Endometrial microvascular endothelial cells (primary cell): ENCODE data around the gene COL24A1. TPM values are rescaled to one million over a fixed set of nuclear protein-coding genes. Genes with fewer than 3 reads are reported as not detected.
"Not testable (repeated sequence)": the region's sequence is repeated elsewhere in the genome, so short reads cannot be mapped to it uniquely, and the experiment has no call there.

ENCODE experiments used
- in situ Hi-C: cut with HindIII; loops from 2 replicates; pipeline ENCODE4 v1.10.0; 2017; ENCODE audit warnings: low sequenced_read_pairs, low pct_unique_long_range_greater_than_20kb; ENCODE audit errors: inconsistent ontology term
- total RNA-seq: library from RNA; depleted of rRNA; stranded (reverse); fragments of >200 nt; gene quantifications from one replicate; pipeline ENCODE4 v1.2.3, GENCODE V29; 2015; ENCODE audit errors: inconsistent ontology term

The COL24A1 gene
- total RNA-seq, 1 donor from 2014 or later, result not detected

DNA sequence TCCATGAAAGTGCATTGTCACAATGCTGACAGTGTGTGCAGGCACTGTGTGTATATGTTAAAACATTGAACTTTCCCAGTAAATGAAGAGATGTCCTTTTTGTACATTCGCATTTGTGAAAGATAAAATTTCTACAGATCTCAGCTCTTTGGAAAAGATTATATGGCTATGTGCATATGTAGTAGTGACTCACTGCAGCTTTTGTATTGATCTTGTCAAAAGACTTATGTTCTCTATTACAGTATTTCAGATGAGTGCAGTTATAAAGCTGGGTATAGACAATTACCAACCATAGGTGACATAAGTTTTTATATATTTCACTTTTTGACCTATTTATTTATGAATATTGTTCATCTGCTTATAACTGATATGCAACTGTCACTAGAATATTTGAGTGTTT, 212.6 kb downstream of the COL24A1 start:
- in situ Hi-C loops, result no loop called here

DNA sequence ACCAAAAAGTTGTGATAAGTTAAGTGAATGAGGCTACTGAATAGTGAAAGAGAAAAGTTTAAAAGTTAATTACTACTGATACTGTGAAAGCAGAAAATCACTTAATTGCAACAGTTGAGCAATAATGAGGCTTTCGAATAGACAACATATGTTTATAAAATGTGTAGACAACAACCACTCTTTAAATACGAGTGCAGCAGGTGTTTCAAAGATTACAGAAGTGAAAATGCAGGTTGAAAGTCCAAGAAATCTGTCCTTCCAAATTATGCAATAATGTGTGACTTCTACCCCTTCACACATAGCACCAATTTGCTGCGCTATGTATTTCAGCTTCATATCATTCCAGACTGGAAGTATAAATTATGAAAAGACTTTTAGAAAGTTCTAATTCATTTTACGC, 213.0 kb downstream of the COL24A1 start:
- in situ Hi-C loops, result no loop called here

DNA sequence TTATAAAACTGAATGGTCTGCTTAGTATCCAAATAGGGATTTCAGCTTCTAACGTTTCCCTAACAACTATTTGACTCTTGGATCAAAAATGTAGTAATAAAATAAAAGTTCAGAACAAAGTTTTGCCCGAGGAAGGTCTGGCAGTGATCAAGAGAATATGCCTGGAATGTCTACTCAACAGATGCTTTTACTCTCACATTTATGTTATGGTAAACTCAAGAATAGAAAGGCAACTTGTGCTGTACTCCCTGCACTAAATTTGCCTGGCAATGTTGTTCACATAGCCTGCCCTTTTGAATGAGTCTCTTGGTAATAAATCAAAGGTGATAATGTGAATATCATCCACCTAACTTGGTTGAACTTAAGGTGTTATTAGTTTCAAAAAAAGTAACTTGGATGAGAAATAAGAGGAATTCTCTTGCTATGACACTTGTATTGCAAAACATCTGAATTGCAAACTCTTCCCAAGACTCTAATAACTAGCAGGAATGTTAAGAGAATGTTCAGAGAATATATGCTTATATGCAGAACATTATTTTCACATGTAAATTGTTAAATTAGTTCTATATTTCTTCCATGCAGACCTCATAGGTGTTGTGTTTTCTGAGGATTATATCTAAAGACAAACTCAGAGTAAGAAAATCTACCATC, 215.8 kb downstream of the COL24A1 start:
- in situ Hi-C loops, result no loop called here

DNA sequence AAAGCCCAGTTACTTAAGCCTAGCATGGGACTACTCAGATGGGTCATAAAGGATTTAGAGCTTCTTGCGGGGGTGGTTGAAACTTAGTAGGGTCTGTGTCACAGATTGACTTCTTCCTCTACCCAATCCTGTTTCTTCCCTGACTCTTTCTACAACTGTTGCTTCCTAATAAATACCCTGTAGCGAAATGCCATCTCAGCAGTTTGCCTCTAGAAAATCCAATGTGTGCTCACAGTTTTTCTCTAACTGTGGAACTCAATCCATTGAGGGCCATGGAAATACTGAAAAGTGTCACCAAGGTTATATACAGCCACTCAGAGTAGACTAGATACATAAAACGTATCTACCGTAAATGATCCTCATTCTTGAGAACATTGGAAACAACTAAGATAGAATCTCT, 217.7 kb downstream of the COL24A1 start:
- in situ Hi-C loops, result no loop called here

DNA sequence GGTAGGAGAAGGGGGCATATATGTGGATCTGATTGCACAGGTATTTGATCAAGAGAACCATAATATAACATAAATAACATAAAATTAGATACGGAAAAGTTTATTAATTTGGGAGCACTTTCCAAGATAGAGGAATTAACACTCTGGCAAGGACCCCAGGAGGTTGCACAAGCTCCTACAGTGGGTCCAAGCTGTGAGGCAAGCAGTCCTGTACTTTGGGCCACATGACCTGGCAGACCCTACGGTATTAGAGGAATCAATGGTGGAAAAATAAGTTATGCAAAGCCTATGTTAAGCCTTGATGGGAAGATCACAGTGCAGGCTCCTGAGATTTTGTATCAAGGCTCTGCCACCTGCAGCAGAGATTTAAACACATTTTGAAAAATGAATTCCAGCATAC, 220.1 kb downstream of the COL24A1 start:
- in situ Hi-C loops, result no loop called here

DNA sequence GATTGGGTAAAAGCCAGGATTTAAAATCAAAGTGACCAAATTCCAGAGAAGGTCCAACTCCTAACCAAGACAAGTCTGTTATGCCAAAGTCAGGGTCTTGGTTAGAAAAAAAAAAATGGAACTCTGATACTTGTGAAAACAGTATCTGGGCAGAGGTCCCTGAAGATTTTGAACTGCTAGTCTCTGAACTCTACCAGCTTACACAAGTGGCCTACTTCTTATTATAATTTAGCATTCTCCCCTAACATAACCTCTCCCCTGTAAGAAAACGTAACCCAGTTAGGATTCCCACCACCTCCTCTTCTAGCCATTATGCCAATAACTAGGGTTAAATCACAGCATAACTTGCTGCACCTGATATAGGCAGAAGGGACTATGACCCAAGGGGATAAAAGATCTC, 220.5 kb downstream of the COL24A1 start:
- in situ Hi-C loops, result no loop called here

DNA sequence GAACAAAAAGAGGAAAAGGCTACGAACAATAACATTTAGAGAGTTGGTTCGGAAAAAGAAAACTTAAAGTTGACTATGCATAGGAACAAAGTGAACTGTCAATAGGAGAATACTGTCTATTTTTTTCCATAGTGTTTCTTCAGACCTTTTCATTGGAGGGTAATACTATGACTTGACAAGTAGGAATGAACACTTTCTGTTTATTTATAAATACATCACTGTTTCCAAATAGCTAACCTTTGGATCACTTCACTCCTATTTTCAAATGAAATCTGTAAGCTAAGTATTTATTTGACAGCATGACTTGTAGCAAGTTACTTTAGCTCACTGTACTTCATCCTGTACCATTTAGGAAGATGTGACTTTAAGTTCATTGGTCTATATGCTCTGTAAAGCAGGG, 221.3 kb downstream of the COL24A1 start:
- in situ Hi-C loops, result no loop called here

DNA sequence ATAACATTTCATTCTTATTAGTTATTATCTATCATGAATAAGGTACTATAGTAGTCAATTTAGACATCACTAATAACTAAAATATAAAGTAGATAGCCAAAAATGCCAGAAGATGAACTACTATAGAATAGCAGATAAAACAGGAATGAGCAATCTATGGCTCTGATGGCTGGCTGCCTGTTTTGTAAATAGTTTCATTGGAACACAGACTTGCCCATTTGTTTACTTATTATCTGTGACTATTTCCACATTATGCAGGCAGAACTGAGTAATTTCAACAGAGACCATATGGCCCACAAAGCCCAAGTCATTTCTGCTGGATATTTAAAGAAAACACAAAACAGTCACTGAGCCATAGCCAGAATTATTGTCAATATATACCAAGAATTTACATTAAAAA, 222.1 kb downstream of the COL24A1 start:
- in situ Hi-C loops, result no loop called here

DNA sequence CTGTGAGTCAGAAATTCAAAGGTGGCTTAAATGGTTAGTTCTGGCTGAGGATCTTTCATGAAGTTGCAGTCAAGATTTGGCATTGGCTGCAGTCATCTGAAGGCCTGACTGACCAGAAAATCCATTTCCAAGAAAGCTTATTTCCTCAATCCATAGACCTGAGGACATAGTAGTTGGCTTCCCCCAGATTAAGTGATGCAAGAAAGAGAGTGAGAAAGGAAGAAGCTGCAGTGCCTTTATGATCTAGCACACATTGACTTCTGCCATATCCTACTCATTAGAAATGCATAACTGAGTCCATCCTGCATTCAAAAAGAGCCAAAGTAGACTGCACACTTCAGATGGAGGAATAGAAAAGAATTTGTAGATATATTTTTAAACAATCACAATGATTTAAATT, 222.6 kb downstream of the COL24A1 start:
- in situ Hi-C loops, result no loop called here

DNA sequence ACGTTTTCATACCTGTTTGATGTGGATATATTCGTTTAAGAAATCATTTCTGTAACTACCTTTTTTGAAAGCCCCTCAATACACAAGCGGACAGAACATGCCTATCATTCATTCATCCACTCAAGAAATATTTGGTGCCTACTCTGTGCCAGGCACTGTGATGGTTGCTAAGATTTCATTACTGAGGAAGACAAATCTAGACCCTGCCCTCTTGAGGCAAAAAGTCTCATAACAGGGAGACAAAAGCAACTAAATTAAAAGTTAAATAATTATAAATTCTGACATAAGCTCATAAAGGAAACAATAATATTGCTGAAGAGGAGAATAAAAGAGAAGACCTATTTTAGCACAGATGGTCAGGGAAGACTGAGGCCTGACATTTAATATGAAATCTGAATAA, 244.8 kb downstream of the COL24A1 start:
- in situ Hi-C loops, result no loop called here

DNA sequence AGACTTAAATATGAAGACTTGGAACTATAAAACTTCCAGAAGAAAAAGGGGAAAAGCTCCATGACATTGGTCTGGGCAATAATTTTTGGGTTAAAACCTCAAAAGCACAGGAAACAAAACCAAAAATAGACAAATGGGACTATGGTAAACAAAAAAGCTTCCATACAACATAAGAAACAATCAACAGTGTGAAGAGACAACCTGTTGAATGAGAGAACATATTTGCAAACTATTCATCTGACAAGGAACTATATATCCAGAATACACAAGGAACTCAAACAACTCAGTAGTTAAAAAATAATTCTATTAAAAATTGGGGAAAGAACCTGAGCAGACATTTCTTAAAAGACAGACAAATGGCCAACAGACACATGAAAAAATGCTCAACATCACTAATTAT, 255.7 kb downstream of the COL24A1 start:
- in situ Hi-C loops, result no loop called here

DNA sequence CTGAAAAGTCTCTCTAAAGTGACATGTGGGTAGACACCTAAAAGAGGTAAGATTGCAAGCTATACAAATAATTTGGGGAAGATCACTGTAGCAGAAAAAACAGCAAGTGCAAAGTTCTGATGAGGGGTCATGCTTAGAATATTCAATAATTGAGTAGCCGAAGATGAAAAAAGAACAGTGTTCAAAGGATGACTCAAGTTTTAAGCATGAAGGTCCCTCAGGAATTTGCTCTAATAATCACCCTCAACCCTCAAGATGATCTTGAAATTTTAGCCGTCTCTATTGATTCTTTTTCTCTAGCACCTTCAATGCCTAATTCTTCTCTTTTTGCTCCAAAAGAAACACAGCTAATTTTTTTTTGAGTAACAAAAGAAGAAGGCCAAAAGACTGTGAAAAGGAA, 257.7 kb downstream of the COL24A1 start:
- in situ Hi-C loops, result no loop called here

DNA sequence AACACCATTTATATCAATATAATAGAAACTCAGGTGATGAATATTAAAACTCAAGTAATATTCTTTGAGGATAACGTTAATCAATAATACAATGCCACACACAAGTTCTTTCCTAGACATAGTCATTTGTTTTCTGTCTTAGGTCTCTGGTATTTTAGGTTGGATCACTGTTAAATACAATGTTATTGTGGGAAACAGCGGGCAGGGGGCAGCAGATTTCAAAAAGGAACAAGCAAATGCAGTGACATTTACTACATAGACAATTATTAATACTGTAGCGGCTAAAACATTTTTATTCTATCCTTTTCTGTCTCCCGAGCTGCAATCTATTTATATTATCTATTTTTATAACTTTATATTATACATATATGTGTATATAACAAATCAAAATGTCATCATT, 261.9 kb downstream of the COL24A1 start:
- in situ Hi-C loops, result no loop called here

DNA sequence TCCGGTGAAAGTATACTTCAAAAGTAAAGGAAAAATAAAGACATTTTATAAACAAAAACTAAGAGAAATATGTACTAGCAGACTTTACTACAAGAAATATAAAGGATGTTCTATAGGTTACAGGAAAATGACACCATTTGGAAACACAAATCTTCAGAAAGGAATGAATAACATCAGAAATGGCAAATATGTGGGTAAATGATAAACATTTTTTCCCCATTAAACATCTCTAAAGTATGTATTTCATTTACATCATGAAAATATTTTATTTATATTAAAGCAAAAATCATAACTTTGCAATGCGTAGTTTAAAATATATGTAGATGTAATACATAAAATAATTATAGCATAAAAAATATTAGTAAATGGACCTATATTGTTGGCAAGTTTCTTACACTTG, 264.2 kb downstream of the COL24A1 start:
- in situ Hi-C loops, result no loop called here

DNA sequence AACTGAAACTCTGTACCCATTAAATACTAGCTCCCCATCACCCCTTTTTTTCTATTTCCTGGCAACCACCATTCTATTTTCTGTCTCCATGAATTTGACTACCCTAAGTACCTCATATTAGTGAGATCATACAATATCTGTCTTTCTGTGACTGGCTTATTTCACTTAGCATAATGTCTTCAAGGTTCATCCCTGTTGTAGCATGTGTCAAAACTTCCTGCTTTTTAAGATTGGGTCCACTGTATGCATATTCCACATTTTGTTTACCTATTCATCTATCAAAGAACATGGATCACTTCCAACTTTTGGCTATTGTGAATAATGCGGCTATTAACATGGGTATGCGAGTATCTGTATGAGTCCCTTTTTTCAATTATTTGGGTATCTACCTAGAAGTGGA, 266.7 kb downstream of the COL24A1 start:
- in situ Hi-C loops, result no loop called here

DNA sequence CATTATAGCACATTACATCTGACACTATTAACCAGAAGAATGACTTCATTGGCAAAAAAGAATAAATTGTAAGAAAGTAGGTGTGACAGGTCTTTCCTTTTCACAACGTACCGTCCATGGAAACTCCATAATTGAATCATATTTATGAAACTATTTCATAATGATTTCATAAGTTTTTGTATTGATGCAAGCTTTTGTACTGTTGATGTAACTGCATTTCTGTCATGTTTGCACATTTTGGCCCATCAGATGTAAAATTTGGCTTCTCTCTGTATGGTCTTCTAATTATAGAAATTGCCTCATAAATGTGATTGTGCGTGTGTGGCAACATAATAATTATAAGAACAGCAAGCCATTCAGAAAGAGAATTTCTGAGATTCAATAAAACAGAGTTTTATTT, 267.7 kb downstream of the COL24A1 start:
- in situ Hi-C loops, result no loop called here

DNA sequence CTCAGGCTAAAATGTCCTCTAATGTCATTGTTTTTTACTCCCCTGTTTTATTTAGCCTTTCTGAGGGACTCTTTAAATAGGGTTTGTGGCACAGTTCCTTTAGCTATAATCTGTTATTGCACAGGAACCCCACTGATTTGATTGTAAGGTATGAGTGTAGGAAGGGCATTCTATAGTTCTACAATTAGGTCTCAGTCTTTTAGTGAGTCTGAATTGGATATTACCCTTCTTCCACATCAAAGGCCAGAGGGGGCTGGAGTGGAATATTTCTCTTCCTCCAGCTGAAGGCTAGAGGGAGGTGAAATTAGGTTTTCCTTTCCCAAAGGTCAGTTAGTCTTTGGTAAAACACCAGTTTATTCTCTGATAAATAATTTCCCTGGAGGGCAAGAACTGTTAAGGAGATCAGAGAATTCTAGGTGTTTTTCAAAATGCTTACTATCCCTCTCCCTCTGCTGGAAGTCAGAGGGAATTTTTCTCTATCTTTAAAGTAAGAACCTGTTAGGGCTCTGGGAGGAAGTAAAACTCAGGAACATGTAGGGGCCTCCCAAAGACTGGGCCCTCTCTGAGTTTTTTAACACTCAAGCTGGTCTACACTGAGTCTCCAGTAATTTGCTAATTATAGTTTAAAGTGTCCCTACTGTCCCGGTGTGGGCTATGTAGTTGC, 272.1 kb downstream of the COL24A1 start:
- in situ Hi-C loops, result no loop called here

DNA sequence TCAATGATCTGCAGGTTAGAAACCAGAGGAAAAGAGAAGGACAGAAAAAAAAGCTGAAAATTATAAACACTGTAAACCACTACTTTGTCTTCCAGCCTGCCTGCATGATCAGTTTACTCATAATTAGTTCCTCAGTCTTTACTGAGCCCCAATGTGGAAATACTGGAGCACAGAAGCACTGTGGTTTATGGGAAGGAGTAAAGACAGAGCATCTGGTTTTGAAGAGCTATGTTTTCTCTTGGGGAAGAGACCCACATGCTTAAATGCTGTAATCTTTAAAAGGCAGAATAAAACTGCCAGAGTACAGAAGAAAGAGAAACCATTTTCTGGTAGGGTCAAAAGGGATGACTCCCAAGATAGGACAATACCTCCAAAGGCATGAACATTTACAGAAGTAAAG, 289.4 kb downstream of the COL24A1 start:
- in situ Hi-C loops, result no loop called here

DNA sequence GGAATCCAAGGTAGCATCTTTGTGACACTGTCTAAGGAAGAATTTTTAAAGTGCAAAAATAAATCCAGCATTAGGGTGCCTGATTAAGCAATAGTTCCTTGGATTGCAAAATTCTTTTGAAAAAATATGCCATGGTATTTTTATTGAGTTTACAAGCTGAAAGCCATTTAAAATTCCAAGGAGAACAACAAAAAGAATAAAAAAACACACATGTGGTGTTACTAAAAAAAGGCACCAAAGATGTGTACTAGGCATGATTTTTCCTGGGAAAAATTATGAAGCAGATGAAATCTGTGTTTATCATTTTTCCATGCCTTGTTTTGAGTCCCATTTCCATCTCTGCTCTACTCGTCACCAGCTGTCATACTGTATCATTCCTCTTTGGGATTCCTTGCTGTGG, 291.4 kb downstream of the COL24A1 start:
- in situ Hi-C loops, result no loop called here

DNA sequence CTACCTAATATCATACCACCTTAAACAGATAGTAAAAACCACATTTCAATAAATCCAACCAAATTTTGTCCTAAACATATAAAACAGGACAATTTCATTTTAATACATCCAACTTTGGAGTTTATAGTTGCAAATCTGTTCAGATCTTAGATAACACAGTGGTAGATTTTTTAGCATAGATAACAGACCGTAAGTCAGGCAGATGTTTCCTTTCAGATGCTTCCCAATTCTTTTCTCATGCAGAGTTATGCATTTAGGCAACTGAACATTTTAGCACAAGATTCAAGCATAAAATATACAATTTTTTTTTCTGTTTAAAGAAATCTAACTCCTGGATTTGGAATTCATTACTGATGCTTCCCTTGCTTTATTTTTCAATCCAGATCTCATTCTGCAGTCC, 291.8 kb downstream of the COL24A1 start:
- in situ Hi-C loops, result no loop called here

DNA sequence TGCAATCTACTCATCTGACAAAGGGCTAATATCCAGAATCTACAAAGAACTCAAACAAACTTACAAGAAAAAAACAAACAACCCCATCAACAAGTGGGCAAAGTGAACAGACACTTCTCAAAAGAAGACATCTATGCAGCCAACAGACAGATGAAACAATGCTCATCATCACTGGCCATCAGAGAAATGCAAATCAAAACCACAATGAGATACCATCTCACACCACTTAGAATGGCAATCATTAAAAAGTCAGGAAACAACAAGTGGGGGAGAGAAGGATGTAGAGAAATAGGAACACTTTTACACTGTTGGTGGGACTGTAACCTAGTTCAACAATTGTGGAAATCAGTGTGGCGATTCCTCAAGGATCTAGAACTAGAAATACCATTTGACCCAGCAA, 292.9 kb downstream of the COL24A1 start:
- in situ Hi-C loops, result not testable (repeated sequence)
